OCI-LY7 (cell line): ENCODE results near the gene EYA2.

Source experiments
- CTCF ChIP-seq: fragments of 200-600 bp; sonication (generic); conservative IDR thresholded peaks from 2 replicates; pipeline ENCODE4 v1.5.1; 2014; ENCODE audit warnings: mild to moderate bottlenecking, antibody characterized with exemption, low read length, moderate library complexity, mixed read lengths
- EZH2phosphoT487 ChIP-seq: fragments of 200-600 bp; sonication (generic); IDR thresholded peaks from 2 replicates; pipeline ENCODE4 v1.6.1; 2018; ENCODE audit warnings: low read depth, borderline replicate concordance, mild to moderate bottlenecking, mixed run types, antibody characterized with exemption, low read length, moderate library complexity, mixed read lengths

GRCh38 chr20:47187450-47188195 is 293.0 kb downstream of the EYA2 start:
- TF ChIP-seq CTCF = no peak
- no peak for TF ChIP-seq EZH2phosphoT487
